MM.1S (cell line): Measurements from ENCODE around the gene BLOC1S3.

Source experiments
- CTCF ChIP-seq: fragments of 300-600 bp; sonication (generic); IDR thresholded peaks from 2 replicates; pipeline ENCODE4 v1.5.1; 2016; ENCODE audit warnings: antibody characterized with exemption, low read length, mixed read lengths
- EZH2 ChIP-seq: fragments of 300-600 bp; sonication (generic); optimal IDR thresholded peaks from 2 replicates; pipeline ENCODE3; 2017; ENCODE audit warnings: low read depth, mild to moderate bottlenecking, antibody characterized with exemption, low read length, mixed read lengths

GRCh38 chr19:45218911-45219743 lies 40.5 kb downstream of the BLOC1S3 start:
- TF ChIP-seq CTCF (no peak), EZH2 (no peak)
